ENCODE results near the gene UGT2B7. TPM values are rescaled to one million over a fixed set of nuclear protein-coding genes. Genes with fewer than 3 reads are reported as not detected.
"Not testable (repeated sequence)": the region's sequence is repeated elsewhere in the genome, so short reads cannot be mapped to it uniquely, and the experiment has no call there.

UGT2B7 gene
- polyA plus RNA-seq, 1 donor: 34.4 TPM

DNA sequence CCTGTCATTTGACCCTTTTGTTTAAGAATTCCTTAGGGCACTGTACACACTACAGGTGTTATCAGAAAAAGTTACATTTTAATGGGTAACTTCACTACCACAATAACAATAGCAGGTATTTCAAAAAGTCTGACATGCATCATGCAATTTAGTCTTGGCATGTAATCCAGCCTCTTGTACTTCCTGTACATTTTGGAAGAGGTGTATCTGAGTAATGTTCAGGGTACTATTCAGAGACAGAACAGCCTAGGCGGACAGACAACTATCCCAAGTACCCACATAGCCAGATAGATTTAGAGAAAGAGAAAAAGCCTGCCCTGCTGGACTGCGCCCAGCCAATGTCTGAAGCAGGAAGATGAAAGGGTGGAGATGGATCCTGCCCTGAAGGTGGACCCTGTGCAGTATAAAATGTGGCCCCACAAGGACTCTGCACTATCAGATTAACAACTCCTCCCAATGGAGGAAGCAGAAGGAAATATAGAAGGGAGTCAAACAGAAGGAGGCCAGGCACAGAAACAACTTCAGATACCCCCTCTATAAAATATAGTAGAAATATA lies 8.5 kb downstream of the UGT2B7 start:
- peak; percentile 59 to 79 for DNase-seq
- Histone ChIP-seq H3K9me3 (ENCODE audit: control insufficient read depth, low read depth, low read length) (no peaks in the 10 kb centered on the region), H3K27ac (ENCODE audit: low read length) (peak overlapping the region; percentile 68), H3K4me3 (ENCODE audit: low read length) (no peak overlapping the region), H3K36me3 (ENCODE audit: control insufficient read depth, insufficient read depth, low read length) (no peaks in the 10 kb centered on the region), H3K4me1 (ENCODE audit: control insufficient read depth, insufficient read depth, low read length) (no peaks in the 10 kb centered on the region), H3K27me3 (ENCODE audit: control insufficient read depth, insufficient read depth, low read length) (no peaks in the 10 kb centered on the region)
- no CpG with 5 or more reads among the region's 2 CpGs for WGBS (ENCODE audit: insufficient coverage, low lambda C conversion rate)

DNA sequence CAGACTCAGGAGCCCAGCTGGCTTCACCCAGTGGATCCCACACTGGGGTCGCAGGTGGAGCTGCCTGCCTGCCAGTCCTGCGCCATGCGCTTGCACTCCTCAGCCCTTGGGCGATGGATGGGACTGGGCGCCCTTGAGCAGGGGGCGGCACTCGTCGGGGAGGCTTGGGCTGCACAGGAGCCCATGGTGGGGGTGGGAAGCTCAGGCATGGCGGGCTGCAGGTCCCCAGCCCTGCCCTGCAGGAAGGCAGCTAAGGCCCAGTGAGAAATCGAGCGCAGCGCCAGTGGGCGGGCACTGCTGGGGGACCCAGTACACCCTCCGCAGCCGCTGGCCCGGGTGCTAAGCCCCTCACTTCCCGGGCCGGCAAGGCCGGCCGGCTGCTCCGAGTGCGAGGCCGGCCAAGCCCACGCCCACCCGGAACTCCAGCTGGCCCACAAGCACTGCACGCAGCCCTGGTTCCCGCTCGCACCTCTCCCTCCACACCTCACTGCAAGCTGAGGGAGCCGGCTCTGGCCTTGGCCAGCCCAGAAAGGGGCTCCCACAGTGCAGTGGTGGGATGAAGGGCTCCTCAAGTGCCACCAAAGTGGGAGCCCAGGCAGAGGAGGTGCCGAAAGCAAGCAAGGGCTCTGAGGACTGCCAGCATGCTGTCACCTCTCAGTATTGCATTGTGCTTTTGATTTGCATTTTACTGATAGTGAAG lies 19.0 kb downstream of the UGT2B7 start:
- not testable (repeated sequence) for H3K27me3 ChIP-seq (ENCODE audit: control insufficient read depth, insufficient read depth, low read length); H3K4me3 ChIP-seq (ENCODE audit: low read length); DNase-seq; H3K9me3 ChIP-seq (ENCODE audit: control insufficient read depth, low read depth, low read length); H3K4me1 ChIP-seq (ENCODE audit: control insufficient read depth, insufficient read depth, low read length); H3K36me3 ChIP-seq (ENCODE audit: control insufficient read depth, insufficient read depth, low read length)
- no CpG with 5 or more reads among the region's 30 CpGs for WGBS (ENCODE audit: insufficient coverage, low lambda C conversion rate)
- H3K27ac ChIP-seq (ENCODE audit: low read length): peak overlapping the region; percentile 78

DNA sequence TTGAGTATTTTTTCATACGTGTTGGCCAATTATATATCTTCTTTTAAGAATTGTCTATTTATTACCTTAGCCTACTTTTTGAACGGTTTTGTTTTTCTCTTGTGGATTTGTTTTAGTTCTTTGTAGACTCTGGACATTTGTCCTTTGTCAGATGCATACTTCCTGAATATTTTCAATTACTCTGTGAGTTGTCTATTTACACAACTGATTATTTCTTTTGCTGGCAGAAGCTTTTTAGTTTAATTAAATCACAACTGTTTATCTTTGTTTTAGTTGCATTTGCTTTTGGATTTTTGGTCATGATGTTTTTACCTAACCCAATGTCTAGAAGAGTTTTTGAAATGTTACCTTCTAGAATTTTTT lies 19.6 kb downstream of the UGT2B7 start:
- Histone ChIP-seq H3K4me3 (ENCODE audit: low read length) (no peak overlapping the region), H3K4me1 (ENCODE audit: control insufficient read depth, insufficient read depth, low read length) (peaks cover 5% of the 10 kb centered on the region), H3K9me3 (ENCODE audit: control insufficient read depth, low read depth, low read length) (peaks cover 5% of the 10 kb centered on the region), H3K36me3 (ENCODE audit: control insufficient read depth, insufficient read depth, low read length) (no peaks in the 10 kb centered on the region), H3K27ac (ENCODE audit: low read length) (peak overlapping the region; percentile 78), H3K27me3 (ENCODE audit: control insufficient read depth, insufficient read depth, low read length) (no peaks in the 10 kb centered on the region)
- DNase-seq: no peak
- WGBS (ENCODE audit: insufficient coverage, low lambda C conversion rate): 41% methylated on average over 2 of the region's 2 CpGs

DNA sequence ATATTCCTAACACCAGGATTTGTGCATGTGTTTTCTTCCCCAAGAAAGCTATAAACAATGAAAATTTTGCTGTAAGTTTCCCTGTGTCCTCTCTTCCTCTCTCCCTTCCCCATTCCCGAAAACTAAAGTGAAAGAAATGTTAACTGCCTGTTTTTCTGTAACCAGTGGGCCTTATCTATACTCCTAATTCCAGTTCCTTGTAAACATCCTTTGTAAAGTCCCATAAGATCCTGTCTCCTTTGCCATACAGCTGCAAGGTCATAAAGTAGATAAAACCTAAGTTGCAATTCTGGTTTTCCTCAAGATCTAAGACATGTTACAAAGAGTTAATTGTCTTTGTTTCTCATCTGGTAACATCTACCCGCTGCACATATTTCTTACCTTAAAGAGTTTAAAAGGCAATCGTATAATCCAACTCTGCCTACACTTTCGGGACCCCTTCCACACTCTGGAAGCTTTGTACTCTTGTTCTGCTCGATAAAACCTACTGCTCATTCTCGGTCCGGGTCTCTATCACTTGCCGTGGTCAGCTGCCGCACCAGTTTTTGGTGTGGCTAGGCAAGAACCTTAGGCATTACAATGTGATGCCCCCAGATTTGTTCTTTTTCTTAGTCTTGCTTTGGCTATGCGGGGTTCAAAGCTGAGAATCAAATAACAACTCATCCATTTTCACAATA lies 20.5 kb downstream of the UGT2B7 start:
- Histone ChIP-seq H3K4me3 (ENCODE audit: low read length) (peak overlapping the region; percentile 10), H3K4me1 (ENCODE audit: control insufficient read depth, insufficient read depth, low read length) (peaks cover 5% of the 10 kb centered on the region), H3K36me3 (ENCODE audit: control insufficient read depth, insufficient read depth, low read length) (no peaks in the 10 kb centered on the region), H3K27ac (ENCODE audit: low read length) (peak overlapping the region; percentile 78), H3K27me3 (ENCODE audit: control insufficient read depth, insufficient read depth, low read length) (no peaks in the 10 kb centered on the region), H3K9me3 (ENCODE audit: control insufficient read depth, low read depth, low read length) (peaks cover 5% of the 10 kb centered on the region)
- 12% methylated on average over 4 of the region's 10 CpGs for WGBS (ENCODE audit: insufficient coverage, low lambda C conversion rate)
- peak in 1 of 2 donors; percentile 73 for DNase-seq

DNA sequence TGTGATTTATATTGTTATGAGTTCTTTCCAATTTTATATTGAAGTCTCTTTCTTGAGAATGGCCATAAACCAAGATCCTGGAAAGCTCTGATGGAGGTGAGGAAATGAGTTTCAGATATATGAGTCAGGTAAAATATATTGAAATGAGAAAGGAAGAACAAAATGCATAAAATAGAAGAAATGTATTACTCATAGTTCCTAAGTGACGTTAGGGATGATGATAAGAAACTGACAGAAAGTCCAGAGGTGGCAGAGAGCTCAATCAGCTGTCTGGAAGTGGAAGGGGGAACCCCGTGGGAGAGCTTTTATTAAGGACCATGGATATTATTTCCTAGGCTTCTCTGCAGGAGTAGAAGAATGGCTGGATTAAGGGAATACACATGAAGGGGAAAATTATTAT lies 24.6 kb downstream of the UGT2B7 start:
- Histone ChIP-seq H3K9me3 (ENCODE audit: control insufficient read depth, low read depth, low read length) (no peaks in the 10 kb centered on the region), H3K27me3 (ENCODE audit: control insufficient read depth, insufficient read depth, low read length) (no peaks in the 10 kb centered on the region), H3K4me1 (ENCODE audit: control insufficient read depth, insufficient read depth, low read length) (peaks cover under 1% of the 10 kb centered on the region), H3K27ac (ENCODE audit: low read length) (no peak overlapping the region), H3K36me3 (ENCODE audit: control insufficient read depth, insufficient read depth, low read length) (no peaks in the 10 kb centered on the region), H3K4me3 (ENCODE audit: low read length) (no peak overlapping the region)
- 60% methylated on average over 1 of the region's 2 CpGs for WGBS (ENCODE audit: insufficient coverage, low lambda C conversion rate)
- DNase-seq: peak in 1 of 2 donors; percentile 52

DNA sequence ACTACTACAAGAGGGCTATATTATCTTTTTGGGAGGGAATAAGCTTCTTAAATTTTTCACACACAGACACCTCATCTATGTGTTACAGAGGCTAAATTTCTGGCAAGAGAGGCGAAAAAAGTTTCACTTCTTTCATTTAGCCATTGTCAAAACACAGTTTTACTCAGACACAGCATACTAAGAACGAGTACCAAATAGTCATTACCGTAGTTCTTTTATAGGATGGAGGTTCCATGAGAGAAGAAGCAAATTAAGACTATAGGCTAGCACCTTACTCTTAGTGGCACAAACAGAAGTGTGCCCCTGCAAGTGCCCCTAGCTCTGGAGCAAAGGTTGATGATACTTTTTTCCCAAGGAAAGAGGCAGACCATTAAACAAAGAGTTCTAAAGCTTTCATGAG lies 26.2 kb downstream of the UGT2B7 start:
- no CpG with 5 or more reads among the region's 3 CpGs for WGBS (ENCODE audit: insufficient coverage, low lambda C conversion rate)
- Histone ChIP-seq H3K9me3 (ENCODE audit: control insufficient read depth, low read depth, low read length) (no peaks in the 10 kb centered on the region), H3K27ac (ENCODE audit: low read length) (no peak overlapping the region), H3K4me1 (ENCODE audit: control insufficient read depth, insufficient read depth, low read length) (no peaks in the 10 kb centered on the region), H3K4me3 (ENCODE audit: low read length) (no peak overlapping the region), H3K27me3 (ENCODE audit: control insufficient read depth, insufficient read depth, low read length) (no peaks in the 10 kb centered on the region), H3K36me3 (ENCODE audit: control insufficient read depth, insufficient read depth, low read length) (no peaks in the 10 kb centered on the region)
- no peak for DNase-seq

DNA sequence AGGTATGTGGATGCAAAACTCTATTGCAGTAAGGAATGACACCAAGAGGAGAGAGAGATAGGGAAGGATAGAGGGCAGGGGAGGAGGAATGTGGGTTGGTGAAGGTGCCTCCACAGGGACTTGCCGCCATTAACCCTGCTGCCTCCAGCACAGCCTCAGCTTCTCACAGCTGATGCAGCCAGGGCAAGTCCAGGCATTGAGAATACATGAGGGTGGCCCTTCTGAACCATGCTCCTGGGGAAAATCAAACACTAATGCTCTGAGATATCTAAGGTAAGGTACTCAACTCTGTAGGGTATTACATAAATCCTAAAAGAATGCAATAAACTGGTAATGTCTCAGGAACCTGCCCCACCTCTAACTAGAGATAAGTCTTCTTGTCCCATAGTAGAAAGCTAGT lies 28.7 kb downstream of the UGT2B7 start:
- H3K4me3 ChIP-seq (ENCODE audit: low read length): no peak overlapping the region
- no peak for DNase-seq

DNA sequence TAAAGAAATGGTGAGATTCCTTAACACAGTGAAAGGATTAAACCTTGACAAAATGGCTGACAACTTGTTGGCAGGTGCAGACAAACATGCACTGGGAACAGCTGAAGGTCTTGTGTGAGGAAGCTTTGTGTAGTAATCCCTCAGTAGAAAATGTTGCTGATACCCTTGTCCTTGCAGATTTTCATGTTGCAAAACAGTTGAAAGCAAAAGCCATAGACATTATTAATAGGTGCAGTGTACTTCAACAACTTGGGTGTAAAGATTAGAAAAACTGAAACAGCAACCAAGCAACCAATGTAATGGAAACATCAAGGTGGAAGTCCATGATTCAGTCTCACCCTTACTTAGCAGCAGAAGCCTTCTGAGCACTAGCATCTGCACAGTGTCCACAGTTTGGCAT lies 29.8 kb downstream of the UGT2B7 start:
- H3K4me3 ChIP-seq (ENCODE audit: low read length): no peak overlapping the region
- H3K27ac ChIP-seq (ENCODE audit: low read length): no peak overlapping the region
- no peaks in the 10 kb centered on the region for H3K36me3 ChIP-seq (ENCODE audit: control insufficient read depth, insufficient read depth, low read length)
- H3K4me1 ChIP-seq (ENCODE audit: control insufficient read depth, insufficient read depth, low read length): no peaks in the 10 kb centered on the region
- DNase-seq: peak in 1 of 2 donors; percentile 16
- H3K9me3 ChIP-seq (ENCODE audit: control insufficient read depth, low read depth, low read length): no peaks in the 10 kb centered on the region
- H3K27me3 ChIP-seq (ENCODE audit: control insufficient read depth, insufficient read depth, low read length): no peaks in the 10 kb centered on the region

More for the DNA sequence above, 28.7 kb downstream of the UGT2B7 start:
- H3K27me3 ChIP-seq (ENCODE audit: control insufficient read depth, insufficient read depth, low read length): no peaks in the 10 kb centered on the region
- H3K27ac ChIP-seq (ENCODE audit: low read length): no peak overlapping the region
- H3K36me3 ChIP-seq (ENCODE audit: control insufficient read depth, insufficient read depth, low read length): no peaks in the 10 kb centered on the region
- WGBS (ENCODE audit: insufficient coverage, low lambda C conversion rate): no CpG with 5 or more reads among the region's 1 CpG
- H3K4me1 ChIP-seq (ENCODE audit: control insufficient read depth, insufficient read depth, low read length): no peaks in the 10 kb centered on the region
- H3K9me3 ChIP-seq (ENCODE audit: control insufficient read depth, low read depth, low read length): no peaks in the 10 kb centered on the region

DNA sequence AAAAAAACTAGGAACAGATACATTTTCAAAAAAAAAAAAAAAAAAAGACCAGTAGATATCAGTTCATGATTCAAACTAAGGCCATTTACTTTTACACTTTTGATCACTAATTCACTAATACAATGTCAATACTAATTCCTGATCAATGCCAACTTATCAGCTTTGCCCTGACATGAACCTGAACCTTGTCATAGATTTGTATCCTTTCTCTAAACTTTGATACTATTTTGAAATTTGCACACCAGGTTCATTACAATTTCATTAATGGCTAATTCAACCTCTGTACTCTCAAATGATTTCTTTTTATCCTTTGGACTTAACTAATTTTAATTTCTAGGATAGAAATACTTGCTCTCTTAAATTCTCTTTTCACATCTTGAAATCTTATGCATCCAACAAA lies 37.7 kb downstream of the UGT2B7 start:
- H3K27me3 ChIP-seq (ENCODE audit: control insufficient read depth, insufficient read depth, low read length): no peaks in the 10 kb centered on the region
- H3K9me3 ChIP-seq (ENCODE audit: control insufficient read depth, low read depth, low read length): no peaks in the 10 kb centered on the region
- no peak for DNase-seq
- H3K36me3 ChIP-seq (ENCODE audit: control insufficient read depth, insufficient read depth, low read length): no peaks in the 10 kb centered on the region
- no peak overlapping the region for H3K4me3 ChIP-seq (ENCODE audit: low read length)
- H3K27ac ChIP-seq (ENCODE audit: low read length): no peak overlapping the region
- no peaks in the 10 kb centered on the region for H3K4me1 ChIP-seq (ENCODE audit: control insufficient read depth, insufficient read depth, low read length)

DNA sequence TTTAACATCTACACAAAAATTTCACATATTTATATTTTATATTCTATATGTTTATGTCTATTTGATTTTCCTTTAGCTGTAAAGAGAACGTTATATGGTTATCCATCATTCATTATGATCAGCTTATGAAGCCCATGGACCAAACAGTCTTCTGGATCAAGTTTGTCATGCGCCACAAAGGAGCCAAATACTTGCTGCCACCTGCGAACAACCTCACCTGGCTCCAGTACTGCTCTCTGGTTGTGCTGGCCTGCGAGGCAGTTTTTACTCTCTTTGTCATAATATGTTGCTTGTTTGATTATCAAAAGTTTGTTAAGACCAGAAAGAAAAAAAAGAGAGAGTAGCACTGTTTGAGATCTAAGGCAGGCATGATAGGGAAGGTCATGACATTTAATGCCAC lies 38.2 kb downstream of the UGT2B7 start:
- H3K27me3 ChIP-seq (ENCODE audit: control insufficient read depth, insufficient read depth, low read length): no peaks in the 10 kb centered on the region
- H3K4me1 ChIP-seq (ENCODE audit: control insufficient read depth, insufficient read depth, low read length): no peaks in the 10 kb centered on the region
- DNase-seq: no peak
- no peaks in the 10 kb centered on the region for H3K9me3 ChIP-seq (ENCODE audit: control insufficient read depth, low read depth, low read length)
- H3K4me3 ChIP-seq (ENCODE audit: low read length): no peak overlapping the region
- H3K36me3 ChIP-seq (ENCODE audit: control insufficient read depth, insufficient read depth, low read length): no peaks in the 10 kb centered on the region
- no CpG with 5 or more reads among the region's 4 CpGs for WGBS (ENCODE audit: insufficient coverage, low lambda C conversion rate)
- H3K27ac ChIP-seq (ENCODE audit: low read length): no peak overlapping the region

DNA sequence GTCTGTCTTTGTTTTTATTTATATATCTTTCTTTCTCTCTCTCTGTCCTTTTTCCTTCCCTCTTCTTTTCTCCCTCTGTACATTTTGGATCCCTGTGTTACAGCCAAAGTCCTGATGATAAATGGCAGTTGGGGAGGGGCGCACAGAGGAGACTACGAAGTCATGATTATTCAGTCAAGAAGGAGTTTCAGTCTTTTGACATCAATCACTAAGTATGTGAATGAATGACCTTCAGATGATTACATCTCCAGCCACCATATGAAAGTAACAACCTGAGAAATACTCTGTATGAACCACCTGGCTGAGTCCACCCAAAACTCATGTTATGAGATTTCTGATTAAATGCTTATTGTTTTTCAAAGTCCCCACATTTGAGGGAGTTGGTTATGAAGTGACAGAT lies 45.0 kb downstream of the UGT2B7 start:
- no peaks in the 10 kb centered on the region for H3K27me3 ChIP-seq (ENCODE audit: control insufficient read depth, insufficient read depth, low read length)
- no peaks in the 10 kb centered on the region for H3K4me1 ChIP-seq (ENCODE audit: control insufficient read depth, insufficient read depth, low read length)
- DNase-seq: no peak
- no peaks in the 10 kb centered on the region for H3K9me3 ChIP-seq (ENCODE audit: control insufficient read depth, low read depth, low read length)
- H3K4me3 ChIP-seq (ENCODE audit: low read length): no peak overlapping the region
- WGBS (ENCODE audit: insufficient coverage, low lambda C conversion rate): no CpG with 5 or more reads among the region's 2 CpGs
- no peak overlapping the region for H3K27ac ChIP-seq (ENCODE audit: low read length)
- H3K36me3 ChIP-seq (ENCODE audit: control insufficient read depth, insufficient read depth, low read length): no peaks in the 10 kb centered on the region

All from large intestine (tissue), 3 donors.